H1 (cell line): ENCODE data around the gene ENKUR. TPM values are rescaled to one million over a fixed set of nuclear protein-coding genes. Genes with fewer than 3 reads are reported as not detected.

ENCODE experiments used
- CTCF ChIA-PET: fragments of 300-600 bp; sonication (Branson Sonifier 250); formaldehyde crosslinking; loops from one replicate; lab custom pipeline; 2021; ENCODE audit not compliant: partially characterized antibody; lab: Charles Lee
- POLR2A ChIA-PET: fragments of 300-600 bp; sonication (Branson Sonifier 250); formaldehyde crosslinking; loops from one replicate; lab custom pipeline; 2021; ENCODE audit warnings: inconsistent platforms; ENCODE audit not compliant: partially characterized antibody; lab: Charles Lee
- DNase-seq, 2 experiments: peaks; one replicate each; pipeline versions ENCODE4 v3.0.0 to v3.0.0-alpha.2; 2010 to 2022; ENCODE audit warnings: low spot score in 2 of 2, low read depth in 1 of 2, mixed read lengths in 1 of 2
- FAIRE-seq: peaks from 2 replicates; lab custom pipeline; 2011; peaks lifted over from hg19 to GRCh38; lab: Jason Lieb, UNC
- H2AFZ ChIP-seq: 2 replicates; pipeline ENCODE4 v1.8.1; 2012; ENCODE audit warnings: low read length, inconsistent platforms
- H2AK5ac ChIP-seq: 2 replicates; pipeline ENCODE4 v1.6.1; 2013; ENCODE audit warnings: low read depth, low read length
- H2BK120ac ChIP-seq: replicated peaks from 2 replicates; pipeline ENCODE3; 2013; ENCODE audit warnings: low read depth, low read length, inconsistent platforms
- H2BK12ac ChIP-seq: 2 replicates; pipeline ENCODE4 v1.6.1; 2013; ENCODE audit warnings: low read depth, low read length
- H2BK15ac ChIP-seq: 2 replicates; pipeline ENCODE4 v1.6.1; 2013; ENCODE audit warnings: low read length
- H2BK20ac ChIP-seq: 2 replicates; pipeline ENCODE4 v1.6.1; 2013; ENCODE audit warnings: low read length
- H2BK5ac ChIP-seq: 2 replicates; pipeline ENCODE4 v1.6.1; 2013; ENCODE audit warnings: low read depth, low read length
- H3K14ac ChIP-seq: 2 replicates; pipeline ENCODE4 v1.6.1; 2013; ENCODE audit warnings: inconsistent platforms; ENCODE audit not compliant: insufficient read length
- H3K18ac ChIP-seq: 2 replicates; pipeline ENCODE4 v1.6.1; 2013; ENCODE audit warnings: low read length; ENCODE audit errors: extremely low read depth
- H3K23ac ChIP-seq: 2 replicates; pipeline ENCODE4 v1.6.1; 2013; ENCODE audit warnings: inconsistent platforms; ENCODE audit not compliant: insufficient read length
- H3K23me2 ChIP-seq: 2 replicates; pipeline ENCODE4 v1.6.1; 2013; ENCODE audit warnings: low read depth, low read length
- H3K27ac ChIP-seq: 2 replicates; pipeline ENCODE4 v1.6.1; 2011; ENCODE audit warnings: low read depth, low read length, inconsistent platforms
- H3K27me3 ChIP-seq, 4 experiments: replicated peaks in 1 of 4; 1 replicate in 1 of 4; 2 replicates in 3 of 4; pipeline versions ENCODE4 v1.6.1 to v1.8.1; 2011 to 2013; ENCODE audit warnings: low read length in 3 of 4, mild to moderate bottlenecking in 3 of 4, inconsistent platforms in 2 of 4, mixed read lengths in 2 of 4, moderate library complexity in 1 of 4; ENCODE audit not compliant: control insufficient read depth in 3 of 4, insufficient read depth in 3 of 4; ENCODE audit errors: extremely low read depth in 1 of 4
- H3K36me3 ChIP-seq, 4 experiments: 2 replicates each; pipeline versions ENCODE4 v1.6.1 to v1.8.1; 2011 to 2013; ENCODE audit warnings: mild to moderate bottlenecking in 4 of 4, low read length in 3 of 4, moderate library complexity in 2 of 4, control low read depth in 1 of 4, inconsistent platforms in 1 of 4; ENCODE audit not compliant: insufficient read depth in 4 of 4, control insufficient read depth in 2 of 4
- H3K4ac ChIP-seq: replicated peaks from 2 replicates; pipeline ENCODE3; 2013; ENCODE audit warnings: low read length, low read depth, mixed read lengths, inconsistent platforms; ENCODE audit not compliant: insufficient read length
- H3K4me1 ChIP-seq, 4 experiments: replicated peaks in 1 of 4; 1 replicate in 1 of 4; 2 replicates in 3 of 4; pipeline versions ENCODE4 v1.6.1 to v1.8.1; 2011 to 2013; ENCODE audit warnings: low read length in 3 of 4, inconsistent platforms in 2 of 4, mixed read lengths in 1 of 4; ENCODE audit not compliant: insufficient read depth in 4 of 4, control insufficient read depth in 3 of 4
- H3K4me2 ChIP-seq, 2 experiments: 2 replicates each; pipeline versions ENCODE4 v1.6.1 to v1.8.1; 2011 to 2013; ENCODE audit warnings: low read depth in 2 of 2, low read length in 2 of 2, control low read depth in 1 of 2, inconsistent platforms in 1 of 2, mild to moderate bottlenecking in 1 of 2; ENCODE audit not compliant: insufficient read depth in 1 of 2
- H3K4me3 ChIP-seq, 4 experiments: fragments of 200-600, 300-600 bp in 1 of 4; sonication (generic), shearing (Covaris generic), sonication (Bioruptor Twin) in 1 of 4; 2 replicates each; pipeline versions ENCODE4 v1.5.1 to v1.8.1; 2011 to 2016; ENCODE audit warnings: low read length in 4 of 4, low read depth in 3 of 4, control low read depth in 2 of 4, inconsistent platforms in 2 of 4, mild to moderate bottlenecking in 2 of 4, mixed read lengths in 1 of 4, moderate library complexity in 1 of 4; ENCODE audit not compliant: insufficient read depth in 2 of 4; ENCODE audit errors: extremely low read depth in 1 of 4
- H3K56ac ChIP-seq: replicated peaks from 2 replicates; pipeline ENCODE3; 2013; ENCODE audit warnings: low read depth, mild to moderate bottlenecking, mixed read lengths, low read length, inconsistent platforms; ENCODE audit not compliant: insufficient read length
- H3K79me1 ChIP-seq: 2 replicates; pipeline ENCODE4 v1.6.1; 2013; ENCODE audit warnings: low read depth, low read length, control low read depth
- H3K79me2 ChIP-seq, 2 experiments: 2 replicates each; pipeline versions ENCODE4 v1.6.1 to v1.8.1; 2012 to 2013; ENCODE audit warnings: low read length in 2 of 2, mild to moderate bottlenecking in 2 of 2, inconsistent platforms in 1 of 2; ENCODE audit not compliant: insufficient read depth in 2 of 2, control insufficient read depth in 1 of 2
- H3K9ac ChIP-seq, 4 experiments: replicated peaks in 1 of 4; 1 replicate in 1 of 4; 2 replicates in 3 of 4; pipeline versions ENCODE4 v1.6.1 to v1.8.1; 2011 to 2013; ENCODE audit warnings: low read depth in 3 of 4, low read length in 3 of 4, control low read depth in 2 of 4, mild to moderate bottlenecking in 2 of 4, moderate library complexity in 2 of 4, inconsistent platforms in 1 of 4; ENCODE audit errors: extremely low read depth in 1 of 4
- H3K9me3 ChIP-seq, 2 experiments: 2 replicates each; pipeline versions ENCODE4 v1.6.1 to v1.8.1; 2012 to 2013; ENCODE audit warnings: mild to moderate bottlenecking in 2 of 2, moderate library complexity in 2 of 2, control low read depth in 1 of 2, inconsistent platforms in 1 of 2, low read depth in 1 of 2, low read length in 1 of 2, mixed read lengths in 1 of 2; ENCODE audit not compliant: insufficient read depth in 2 of 2
- H4K20me1 ChIP-seq, 2 experiments: replicated peaks in 1 of 2; 2 replicates each; pipeline versions ENCODE3 to v1.8.1; 2011 to 2013; ENCODE audit warnings: inconsistent platforms in 2 of 2, low read length in 2 of 2, mild to moderate bottlenecking in 1 of 2; ENCODE audit not compliant: insufficient read depth in 2 of 2, control insufficient read depth in 1 of 2
- H4K5ac ChIP-seq: 2 replicates; pipeline ENCODE4 v1.6.1; 2013; ENCODE audit warnings: low read length, low read depth, mixed read lengths, inconsistent platforms; ENCODE audit not compliant: insufficient read length
- H4K8ac ChIP-seq: 2 replicates; pipeline ENCODE4 v1.8.0; 2013; ENCODE audit warnings: mild to moderate bottlenecking, moderate library complexity, low read length, inconsistent platforms; ENCODE audit not compliant: insufficient read depth; ENCODE audit errors: extremely low read depth
- H4K91ac ChIP-seq: replicated peaks from 2 replicates; pipeline ENCODE3; 2013; ENCODE audit warnings: low read length, mixed read lengths, inconsistent platforms; ENCODE audit not compliant: insufficient read length
- CBX8 ChIP-seq: fragments of 300-800, 300-1000 bp; sonication (generic); IDR thresholded peaks from 2 replicates; pipeline ENCODE4 v1.7.1; 2016; ENCODE audit warnings: low read depth, low read length, borderline replicate concordance
- KDM1A ChIP-seq: fragments of 200-600, 300-600 bp; sonication (generic); IDR thresholded peaks from 2 replicates; pipeline ENCODE4 v1.7.1; 2016; ENCODE audit warnings: mild to moderate bottlenecking, low read length, borderline replicate concordance
- SIX5 ChIP-seq: IDR thresholded peaks from 2 replicates; pipeline ENCODE4 v1.6.1; 2011; ENCODE audit warnings: mild to moderate bottlenecking, low read depth, low read length
- WGBS, 2 experiments: shearing (Covaris generic) in 1 of 2; methylation state at CpG; one replicate each; pipeline versions ENCODE4 v1.1.6 to v1.1.7; 2013 to 2015; ENCODE audit warnings: low lambda C conversion rate in 2 of 2, mixed read lengths in 2 of 2, inconsistent platforms in 1 of 2, low coverage in 1 of 2, missing lambda C conversion rate in 1 of 2; ENCODE audit not compliant: insufficient replicate concordance in 2 of 2, insufficient coverage in 1 of 2, insufficient read length in 1 of 2; ENCODE audit errors: extremely low coverage in 1 of 2, missing lambda C conversion rate in 1 of 2; 5-methylcytosine and 5-hydroxymethylcytosine counted together
- polyA plus RNA-seq, 7 experiments: library from polyadenylated mRNA; depleted of rRNA in 3 of 7; stranded (reverse) in 5 of 7; unstranded in 2 of 7; fragments of >200 nt in 5 of 7; fragments of 200-250 nt in 2 of 7; gene quantifications; 1 replicate in 5 of 7; 2 replicates in 1 of 7; 4 replicates in 1 of 7; pipeline versions ENCODE4 v1.2.1 to v1.2.3, GENCODE V29; 2011 to 2013; ENCODE audit warnings: missing spikeins in 2 of 7, mixed read lengths in 2 of 7
- total RNA-seq: library from RNA; stranded (reverse); fragmentation: NEBNext Ultra II Directional; extraction: Animal tissue kit (Norgen Biotek cat#: 25700); gene quantifications from 2 replicates; pipeline ENCODE4 v1.2.1, GENCODE V29; 2021

Gene ENKUR
- total and polyA plus RNA-seq, 2 of the 8 experiments (the other 6 are each of a cell fraction or from before 2014, with no cell fraction given): not detected

- Histone ChIP-seq H2BK120ac (no peak overlapping the region), H3K4ac (no peak overlapping the region), H2BK5ac (no peak overlapping the region), H3K23me2 (no peaks in the 10 kb centered on the region), H3K36me3 (no peaks in the 10 kb centered on the region), H3K79me2 (no peaks in the 10 kb centered on the region), H3K4me3 (no peak overlapping the region), H3K9ac (no peak overlapping the region), H3K56ac (no peak overlapping the region), H3K18ac (no peak overlapping the region), H4K91ac (no peak overlapping the region), H3K4me2 (no peak overlapping the region), H3K23ac (no peak overlapping the region), H3K79me1 (no peaks in the 10 kb centered on the region), H3K27ac (no peak overlapping the region), H4K20me1 (no peaks in the 10 kb centered on the region), H3K27me3 (no peaks in the 10 kb centered on the region), H3K4me1 (no peaks in the 10 kb centered on the region), H2BK12ac (no peak overlapping the region), H2AFZ (no peak overlapping the region), H3K14ac (no peak overlapping the region), H4K8ac (no peak overlapping the region), H3K9me3 (no peaks in the 10 kb centered on the region), H2AK5ac (no peak overlapping the region), H2BK20ac (no peak overlapping the region), H4K5ac (no peak overlapping the region), H2BK15ac (no peak overlapping the region)
- CTCF ChIA-PET: interaction anchor here (1.0 to 2.6 kb wide), 2 partner anchors 14 to 58 kb away, joined by 3 to 10 read pairs; no protein-coding TSS in a partner anchor
- POLR2A ChIA-PET: no interaction called here
- 94% methylated on average over 3 of the region's 3 CpGs; no CpG with 5 or more reads in 1 of the 2 experiments for WGBS, 2 experiments
- no peak for FAIRE-seq
- DNase-seq: no peak
- TF ChIP-seq SIX5 (no peak), CBX8 (no peak), KDM1A (no peak)
Measured at GRCh38 chr10:25023278-25023677, 7.3 kb upstream of the ENKUR start.
